Glutamatergic neuron (in vitro differentiated cells): ENCODE measurements around the gene GBA2. TPM values are rescaled to one million over a fixed set of nuclear protein-coding genes. Genes with fewer than 3 reads are reported as not detected.
A peak's percentile ranks its signal among the peaks of the same experiment; 100 is the strongest.

Experiments used
- DNase-seq: peaks from one replicate; pipeline ENCODE4 v3.0.0; 2022
- H3K27ac Mint-ChIP-seq: one replicate; pipeline ENCODE4 v1.8.0; 2020; ENCODE audit warnings: mild to moderate bottlenecking, mixed read lengths, inconsistent platforms; ENCODE audit not compliant: unreplicated experiment
- H3K27me3 Mint-ChIP-seq: one replicate; pipeline ENCODE4 v1.8.0; 2020; ENCODE audit warnings: mild to moderate bottlenecking, moderate library complexity, mixed read lengths, inconsistent platforms; ENCODE audit not compliant: unreplicated experiment
- H3K36me3 Mint-ChIP-seq: one replicate; pipeline ENCODE4 v1.8.0; 2020; ENCODE audit warnings: mild to moderate bottlenecking, mixed read lengths, inconsistent platforms; ENCODE audit not compliant: unreplicated experiment
- H3K4me1 Mint-ChIP-seq: one replicate; pipeline ENCODE4 v1.8.0; 2020; ENCODE audit warnings: mild to moderate bottlenecking, low read depth, mixed read lengths, inconsistent platforms; ENCODE audit not compliant: unreplicated experiment
- H3K4me3 Mint-ChIP-seq: one replicate; pipeline ENCODE4 v1.8.0; 2020; ENCODE audit warnings: mild to moderate bottlenecking, mixed read lengths, inconsistent platforms; ENCODE audit not compliant: unreplicated experiment
- H3K9me3 Mint-ChIP-seq: one replicate; pipeline ENCODE4 v1.8.0; 2020; ENCODE audit warnings: mild to moderate bottlenecking, moderate library complexity, mixed read lengths, inconsistent platforms; ENCODE audit not compliant: unreplicated experiment
- CTCF ChIP-seq: fragments of 200-600 bp; sonication (generic); IDR thresholded peaks from one replicate; pipeline ENCODE4 v1.5.0; 2021; ENCODE audit not compliant: partially characterized antibody, unreplicated experiment
- total RNA-seq: library from RNA; stranded (reverse); fragmentation: NEBNext Ultra II Directional; extraction: Animal tissue kit (Norgen Biotek cat#: 25700); gene quantifications from one replicate; pipeline ENCODE4 v1.2.1, GENCODE V29; 2021; ENCODE audit not compliant: unreplicated experiment

The GBA2 gene
- total RNA-seq, 1 donor from 2014 or later, result 287 TPM

- Mint-ChIP-seq H3K27ac (no peak overlapping the region), H3K27me3 (peaks cover 6% of the 10 kb centered on the region), H3K4me3 (no peak overlapping the region), H3K9me3 (peaks cover 13% of the 10 kb centered on the region), H3K4me1 (peaks cover 8% of the 10 kb centered on the region), H3K36me3 (peaks cover 4% of the 10 kb centered on the region)
- TF ChIP-seq CTCF, result no peak
- no peak for DNase-seq
Observed at GRCh38 chr9:35760651-35761050, 11.6 kb upstream of the GBA2 start.

- Mint-ChIP-seq H3K4me3 (no peak overlapping the region), H3K4me1 (peaks cover 8% of the 10 kb centered on the region), H3K27me3 (peaks cover 6% of the 10 kb centered on the region), H3K27ac (no peak overlapping the region), H3K9me3 (peaks cover 13% of the 10 kb centered on the region), H3K36me3 (peaks cover 4% of the 10 kb centered on the region)
- no peak for TF ChIP-seq CTCF
- DNase-seq, result no peak
Observed at GRCh38 chr9:35759795-35760194, 10.8 kb upstream of the GBA2 start.

GRCh38 chr9:35758475-35759050 is 9.5 kb upstream of the GBA2 start:
- no peak for DNase-seq
- peaks cover 6% of the 10 kb centered on the region for H3K27me3 Mint-ChIP-seq
- no peak overlapping the region for H3K27ac Mint-ChIP-seq
- no peak for TF ChIP-seq CTCF
- no peak overlapping the region for H3K4me3 Mint-ChIP-seq
- H3K36me3 Mint-ChIP-seq, result peaks cover 4% of the 10 kb centered on the region
- peaks cover 8% of the 10 kb centered on the region for H3K4me1 Mint-ChIP-seq
- peaks cover 13% of the 10 kb centered on the region for H3K9me3 Mint-ChIP-seq

- no peak for TF ChIP-seq CTCF
- peaks cover 9% of the 10 kb centered on the region for H3K27me3 Mint-ChIP-seq
- H3K36me3 Mint-ChIP-seq, result peaks cover 4% of the 10 kb centered on the region
- DNase-seq, result no peak
- no peak overlapping the region for H3K27ac Mint-ChIP-seq
- peaks cover 8% of the 10 kb centered on the region for H3K4me1 Mint-ChIP-seq
- peaks cover 13% of the 10 kb centered on the region for H3K9me3 Mint-ChIP-seq
- peak overlapping the region; percentile 96 for H3K4me3 Mint-ChIP-seq
Observed at GRCh38 chr9:35757892-35758275, 8.9 kb upstream of the GBA2 start.

- Mint-ChIP-seq H3K27me3 (peaks cover 9% of the 10 kb centered on the region), H3K36me3 (peaks cover 4% of the 10 kb centered on the region), H3K4me1 (peaks cover 8% of the 10 kb centered on the region), H3K9me3 (peaks cover 14% of the 10 kb centered on the region), H3K27ac (peak overlapping the region; percentile 86), H3K4me3 (peak overlapping the region; percentile 96)
- no peak for TF ChIP-seq CTCF
- DNase-seq, result peak; percentile 54
Observed at GRCh38 chr9:35757226-35757891, 8.3 kb upstream of the GBA2 start.
